Loucy (cell line): Measurements from ENCODE around the gene RAD9A.

Experiments used
- H2AFZ ChIP-seq: fragments of 200-600 bp; sonication (generic); 2 replicates; pipeline ENCODE4 v1.6.0; 2016; ENCODE audit warnings: antibody characterized with exemption, mild to moderate bottlenecking, low read length, moderate library complexity
- H3F3A ChIP-seq: fragments of 200-600 bp; 2 replicates; pipeline ENCODE4 v1.6.0; 2016; ENCODE audit warnings: antibody characterized with exemption, low read depth, mild to moderate bottlenecking
- H3K27me3 ChIP-seq: fragments of 200-600 bp; sonication (generic); 2 replicates; pipeline ENCODE4 v1.6.1; 2014; ENCODE audit warnings: low read length, mild to moderate bottlenecking; ENCODE audit not compliant: insufficient read depth, poor library complexity, severe bottlenecking
- H3K36me3 ChIP-seq: fragments of 200-600 bp; sonication (generic); 2 replicates; pipeline ENCODE4 v1.6.1; 2016; ENCODE audit warnings: low read length; ENCODE audit not compliant: insufficient read depth
- H3K4me1 ChIP-seq: fragments of 200-600 bp; sonication (generic); 2 replicates; pipeline ENCODE4 v1.5.1; 2014; ENCODE audit warnings: low read length, mild to moderate bottlenecking; ENCODE audit not compliant: insufficient read depth, poor library complexity, severe bottlenecking
- H3K4me2 ChIP-seq: fragments of 200-600 bp; sonication (generic); 2 replicates; pipeline ENCODE4 v1.6.0; 2014; ENCODE audit warnings: antibody characterized with exemption, low read length, low read depth, mild to moderate bottlenecking; ENCODE audit not compliant: poor library complexity, severe bottlenecking
- H3K4me3 ChIP-seq: fragments of 200-600 bp; sonication (generic); 2 replicates; pipeline ENCODE4 v1.5.1; 2014; ENCODE audit warnings: low read length, mild to moderate bottlenecking, mixed read lengths; ENCODE audit not compliant: poor library complexity, severe bottlenecking
- H3K79me2 ChIP-seq: fragments of 200-600 bp; sonication (generic); 2 replicates; pipeline ENCODE4 v1.6.1; 2014; ENCODE audit warnings: low read length; ENCODE audit not compliant: insufficient read depth
- H3K9ac ChIP-seq: fragments of 200-600 bp; sonication (generic); 2 replicates; pipeline ENCODE4 v1.6.0; 2014; ENCODE audit warnings: mild to moderate bottlenecking, low read depth, low read length, moderate library complexity; ENCODE audit not compliant: poor library complexity, severe bottlenecking
- H3K9me2 ChIP-seq: fragments of 200-600 bp; sonication (generic); replicated peaks from 2 replicates; pipeline ENCODE4 v1.6.1; 2016; ENCODE audit warnings: low read depth, low read length, mixed read lengths
- H3K9me3 ChIP-seq: fragments of 200-600 bp; sonication (generic); 2 replicates; pipeline ENCODE4 v1.6.1; 2014; ENCODE audit warnings: mild to moderate bottlenecking, antibody characterized with exemption, low read length, low read depth; ENCODE audit not compliant: insufficient read depth
- H4K20me1 ChIP-seq: fragments of 200-600 bp; sonication (generic); 2 replicates; pipeline ENCODE4 v1.6.0; 2014; ENCODE audit warnings: antibody characterized with exemption, low read length, mild to moderate bottlenecking; ENCODE audit not compliant: insufficient read depth, poor library complexity, severe bottlenecking
- CTCF ChIP-seq: fragments of 200-600 bp; sonication (generic); conservative IDR thresholded peaks from 2 replicates; pipeline ENCODE4 v1.5.1; 2014; ENCODE audit warnings: mild to moderate bottlenecking, antibody characterized with exemption, low read length
- EZH2phosphoT487 ChIP-seq: fragments of 200-600 bp; IDR thresholded peaks from 2 replicates; pipeline ENCODE4 v1.6.1; 2018; ENCODE audit warnings: antibody characterized with exemption, mild to moderate bottlenecking, moderate library complexity, borderline replicate concordance

The RAD9A gene

GRCh38 chr11:67411785-67412152 lies 20.0 kb downstream of the RAD9A start:
- TF ChIP-seq CTCF, result no peak
- no peak for TF ChIP-seq EZH2phosphoT487
- Histone ChIP-seq H2AFZ (no peak overlapping the region), H3K4me2 (no peak overlapping the region), H3K4me1 (peaks cover 60% of the 10 kb centered on the region), H3K9me3 (no peaks in the 10 kb centered on the region), H3K36me3 (no peaks in the 10 kb centered on the region), H3K9ac (no peak overlapping the region), H4K20me1 (no peaks in the 10 kb centered on the region), H3K9me2 (no peaks in the 10 kb centered on the region), H3K79me2 (peaks cover 27% of the 10 kb centered on the region), H3F3A (peaks cover 26% of the 10 kb centered on the region), H3K27me3 (no peaks in the 10 kb centered on the region), H3K4me3 (no peak overlapping the region)

- H3K4me3 ChIP-seq, result no peak overlapping the region
- no peak overlapping the region for H3K4me2 ChIP-seq
- H3K9ac ChIP-seq, result peak overlapping the region; percentile 25
- no peaks in the 10 kb centered on the region for H4K20me1 ChIP-seq
- TF ChIP-seq EZH2phosphoT487 (no peak), CTCF (no peak)
- no peaks in the 10 kb centered on the region for H3K9me2 ChIP-seq
- H3K36me3 ChIP-seq, result no peaks in the 10 kb centered on the region
- H3K27me3 ChIP-seq, result no peaks in the 10 kb centered on the region
- H3K9me3 ChIP-seq, result no peaks in the 10 kb centered on the region
- H3K79me2 ChIP-seq, result peaks cover 18% of the 10 kb centered on the region
- H3K4me1 ChIP-seq, result peaks cover 59% of the 10 kb centered on the region
- peaks cover 19% of the 10 kb centered on the region for H3F3A ChIP-seq
- no peak overlapping the region for H2AFZ ChIP-seq
Observed at GRCh38 chr11:67412495-67413179, 20.9 kb downstream of the RAD9A start.

- TF ChIP-seq EZH2phosphoT487, result no peak
- TF ChIP-seq CTCF, result no peak
- Histone ChIP-seq H3K9me2 (no peaks in the 10 kb centered on the region), H3K9ac (peak overlapping the region; percentile 25), H3K4me3 (no peak overlapping the region), H3K79me2 (peaks cover 13% of the 10 kb centered on the region; the same call in 1 of the 2 replicates), H4K20me1 (no peaks in the 10 kb centered on the region), H3K9me3 (no peaks in the 10 kb centered on the region), H3K4me2 (no peak overlapping the region), H3K4me1 (peaks cover 54% of the 10 kb centered on the region), H3F3A (peaks cover 12% of the 10 kb centered on the region), H3K27me3 (no peaks in the 10 kb centered on the region), H2AFZ (no peak overlapping the region), H3K36me3 (no peaks in the 10 kb centered on the region)
Observed at GRCh38 chr11:67413266-67413849, 21.6 kb downstream of the RAD9A start.
